ENCODE measurements around the gene RELN.
"Not testable (repeated sequence)": the region's sequence is repeated elsewhere in the genome, so short reads cannot be mapped to it uniquely, and the experiment has no call there.

RELN gene

DNA sequence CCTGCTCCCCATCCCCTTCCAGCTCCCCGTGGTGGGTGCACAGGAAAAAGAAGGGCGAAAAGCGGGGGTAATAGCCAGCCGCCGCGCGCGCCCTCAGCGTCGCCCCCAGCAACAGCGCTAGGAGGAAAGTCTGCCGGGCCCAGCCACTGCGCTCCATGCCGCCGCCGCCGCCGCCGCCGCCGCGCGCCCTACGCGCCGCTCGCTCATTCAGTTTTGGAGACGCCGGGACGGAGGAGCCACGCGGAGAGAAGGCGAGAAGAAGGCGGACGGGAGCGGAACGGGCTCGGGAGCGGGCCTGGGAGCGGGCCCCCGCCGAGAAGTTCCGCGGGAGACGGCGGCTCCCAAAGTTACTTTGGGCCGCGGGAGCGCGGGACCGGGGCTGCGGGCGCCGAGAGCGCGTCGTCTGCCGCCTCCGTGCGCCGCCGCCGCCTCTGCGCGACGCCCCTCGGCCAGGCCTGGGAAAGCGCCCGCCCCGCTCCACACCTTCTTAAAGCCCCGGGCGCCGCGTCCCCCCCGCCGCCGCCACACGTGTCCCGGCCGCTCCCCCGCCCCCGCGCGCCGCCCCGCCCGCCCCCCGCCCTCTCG, at the start of gene RELN:
Gene RELN (minus strand): TSS at position 459 of the 585 bp plus-strand sequence. CDS start 302 bp downstream, at position 157.
- TF ChIP-seq CTCF (IDR thresholded peaks at IDR 0.05), result no peak

GRCh38 chr7:104038136-104038535, 48.7 kb upstream of the RELN start:
- H3K4me3 ChIP-seq (ENCODE audit: low read depth in 1 of 2, low read length in 1 of 2), result no peak overlapping the region
- no peak overlapping the region for H3K27ac ChIP-seq
- peaks cover 5% of the 10 kb centered on the region for H3K27me3 ChIP-seq
- H3K4me1 ChIP-seq (ENCODE audit: control insufficient read depth in 1 of 2, insufficient read depth in 1 of 2, low read depth in 1 of 2, low read length in 1 of 2), result no peaks in the 10 kb centered on the region
- no peaks in the 10 kb centered on the region for H3K36me3 ChIP-seq
- H3K9me3 ChIP-seq, result no peaks in the 10 kb centered on the region
- TF ChIP-seq CTCF (IDR thresholded peaks at IDR 0.05), result no peak

More for the DNA sequence above, at the start of gene RELN:
- Histone ChIP-seq H3K9me3 (no peaks in the 10 kb centered on the region), H3K27ac (no peak within 1 kb of the TSS), H3K36me3 (no peaks in the 10 kb centered on the region), H3K4me1 (ENCODE audit: control insufficient read depth in 1 of 2, insufficient read depth in 1 of 2, low read depth in 1 of 2, low read length in 1 of 2) (no peaks in the 10 kb centered on the region), H3K4me3 (ENCODE audit: low read depth in 1 of 2, low read length in 1 of 2) (no peak within 1 kb of the TSS), H3K27me3 (peaks cover 94% of the 10 kb centered on the region)

DNA sequence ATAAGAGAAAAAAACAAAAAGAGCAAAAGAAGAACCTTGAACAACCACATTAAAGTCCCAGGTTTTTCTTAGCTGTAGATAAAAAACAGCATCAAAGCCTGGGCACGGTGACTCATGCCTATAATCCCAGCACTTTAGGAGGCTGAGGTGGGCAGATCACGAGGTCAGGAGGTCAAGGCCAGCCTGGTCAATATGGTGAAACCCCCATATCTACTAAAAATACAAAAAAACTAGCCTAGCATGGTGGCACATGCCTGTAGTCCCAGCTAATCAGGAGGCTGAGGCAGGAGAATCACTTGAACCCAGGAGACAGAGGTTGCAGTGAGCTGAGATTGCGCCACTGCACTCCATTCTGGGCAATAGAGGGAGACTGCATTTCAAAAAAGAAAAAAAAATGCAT, 47.4 kb upstream of the RELN start:
- not testable (repeated sequence) for H3K9me3 ChIP-seq; H3K4me1 ChIP-seq (ENCODE audit: control insufficient read depth in 1 of 2, insufficient read depth in 1 of 2, low read depth in 1 of 2, low read length in 1 of 2); H3K27me3 ChIP-seq; H3K36me3 ChIP-seq; H3K27ac ChIP-seq; H3K4me3 ChIP-seq (ENCODE audit: low read depth in 1 of 2, low read length in 1 of 2)

DNA sequence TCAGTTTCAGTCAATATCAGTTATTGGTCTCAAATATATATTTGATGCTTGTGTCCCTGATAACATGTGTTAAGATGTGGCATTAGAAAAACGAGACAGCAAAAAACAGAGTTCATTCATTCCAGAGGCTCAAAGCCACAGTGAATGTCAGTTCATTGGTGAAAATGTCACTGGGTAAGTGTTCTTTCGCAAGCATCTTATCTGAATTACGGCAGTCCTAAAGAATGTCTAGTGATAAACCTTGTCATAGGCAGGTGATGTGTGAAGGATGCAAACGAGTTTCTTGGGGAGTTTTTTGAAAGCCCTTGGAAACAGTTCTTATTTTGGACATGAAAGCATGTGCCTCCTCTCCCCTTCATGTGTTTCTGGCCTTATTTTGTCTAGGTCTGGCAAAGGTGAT, 45.9 kb upstream of the RELN start:
- H3K9me3 ChIP-seq, result no peaks in the 10 kb centered on the region
- no peak overlapping the region for H3K27ac ChIP-seq
- no peak for TF ChIP-seq CTCF (IDR thresholded peaks at IDR 0.05)
- H3K36me3 ChIP-seq, result no peaks in the 10 kb centered on the region
- H3K4me1 ChIP-seq (ENCODE audit: control insufficient read depth in 1 of 2, insufficient read depth in 1 of 2, low read depth in 1 of 2, low read length in 1 of 2), result no peaks in the 10 kb centered on the region
- no peak overlapping the region for H3K4me3 ChIP-seq (ENCODE audit: low read depth in 1 of 2, low read length in 1 of 2)
- peaks cover 1% of the 10 kb centered on the region for H3K27me3 ChIP-seq

DNA sequence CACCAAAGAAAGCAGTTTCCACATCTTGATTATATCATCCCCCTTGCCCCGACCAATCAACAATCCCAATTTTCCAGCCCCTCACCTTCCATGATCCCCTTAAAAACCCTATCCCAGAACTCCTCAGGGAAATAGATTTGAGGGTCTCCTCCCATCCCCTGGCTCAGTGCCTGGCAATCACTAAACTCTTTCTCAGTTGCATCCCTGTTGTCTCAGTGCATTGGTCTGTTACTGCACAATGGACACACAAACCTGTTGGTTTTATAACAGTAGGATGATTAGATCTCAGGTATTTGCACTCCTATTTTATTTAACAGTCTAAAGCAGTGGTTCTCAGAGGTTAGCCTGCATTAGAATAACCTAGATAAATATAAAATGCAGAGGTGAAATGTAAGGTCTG, 45.2 kb upstream of the RELN start:
- no peaks in the 10 kb centered on the region for H3K27me3 ChIP-seq
- H3K36me3 ChIP-seq, result no peaks in the 10 kb centered on the region
- no peaks in the 10 kb centered on the region for H3K9me3 ChIP-seq
- no peak overlapping the region for H3K4me3 ChIP-seq (ENCODE audit: low read depth in 1 of 2, low read length in 1 of 2)
- H3K4me1 ChIP-seq (ENCODE audit: control insufficient read depth in 1 of 2, insufficient read depth in 1 of 2, low read depth in 1 of 2, low read length in 1 of 2), result no peaks in the 10 kb centered on the region
- no peak overlapping the region for H3K27ac ChIP-seq
- no peak for TF ChIP-seq CTCF (IDR thresholded peaks at IDR 0.05)

DNA sequence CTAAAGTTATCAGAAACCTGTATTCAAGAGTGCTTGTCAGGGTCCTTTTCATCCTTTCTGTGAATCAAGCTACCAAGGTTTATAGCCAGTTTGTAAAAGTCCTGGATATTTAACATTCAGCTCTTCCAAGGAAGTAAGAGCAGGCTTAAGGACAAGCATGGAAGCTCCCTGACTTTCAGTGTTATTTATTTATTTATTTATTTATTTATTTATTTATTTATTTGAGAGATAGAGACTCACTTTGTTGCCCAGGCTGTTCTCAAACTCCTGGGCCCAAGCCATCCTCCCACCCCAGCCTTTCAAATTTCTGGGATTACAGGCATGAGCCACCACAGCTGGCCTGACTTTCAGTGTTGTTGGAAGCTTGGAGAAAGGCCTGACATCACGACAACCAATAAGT, 44.4 kb upstream of the RELN start:
- Histone ChIP-seq H3K4me1 (ENCODE audit: control insufficient read depth in 1 of 2, insufficient read depth in 1 of 2, low read depth in 1 of 2, low read length in 1 of 2) (no peaks in the 10 kb centered on the region), H3K27me3 (no peaks in the 10 kb centered on the region), H3K36me3 (no peaks in the 10 kb centered on the region), H3K9me3 (no peaks in the 10 kb centered on the region), H3K4me3 (ENCODE audit: low read depth in 1 of 2, low read length in 1 of 2) (no peak overlapping the region), H3K27ac (no peak overlapping the region)
- no peak for TF ChIP-seq CTCF (IDR thresholded peaks at IDR 0.05)

Measured in neutrophil (primary cell).